Epithelial cell of esophagus (primary cell): Measurements from ENCODE around the gene ENTPD1.

Experiments used
- DNase-seq: peaks from one replicate; pipeline ENCODE4 v3.0.0; 2010; ENCODE audit warnings: low read depth
- H3K4me3 ChIP-seq: 2 replicates; pipeline ENCODE4 v1.5.1; 2011; ENCODE audit warnings: mild to moderate bottlenecking, low read length, control low read depth
- TF ChIP-seq, protein P1 (sequence below): IDR thresholded peaks from 2 replicates; pipeline ENCODE4 v1.5.1; 2011; ENCODE audit warnings: low read depth, mild to moderate bottlenecking, low read length, control low read depth, inconsistent platforms; ENCODE audit not compliant: insufficient read depth; ENCODE audit errors: missing control alignments

Gene ENTPD1

GRCh38 chr10:95818668-95819067 is 62.7 kb downstream of the ENTPD1 start:
- peak; percentile 73 for DNase-seq
- TF ChIP-seq, protein P1, sequence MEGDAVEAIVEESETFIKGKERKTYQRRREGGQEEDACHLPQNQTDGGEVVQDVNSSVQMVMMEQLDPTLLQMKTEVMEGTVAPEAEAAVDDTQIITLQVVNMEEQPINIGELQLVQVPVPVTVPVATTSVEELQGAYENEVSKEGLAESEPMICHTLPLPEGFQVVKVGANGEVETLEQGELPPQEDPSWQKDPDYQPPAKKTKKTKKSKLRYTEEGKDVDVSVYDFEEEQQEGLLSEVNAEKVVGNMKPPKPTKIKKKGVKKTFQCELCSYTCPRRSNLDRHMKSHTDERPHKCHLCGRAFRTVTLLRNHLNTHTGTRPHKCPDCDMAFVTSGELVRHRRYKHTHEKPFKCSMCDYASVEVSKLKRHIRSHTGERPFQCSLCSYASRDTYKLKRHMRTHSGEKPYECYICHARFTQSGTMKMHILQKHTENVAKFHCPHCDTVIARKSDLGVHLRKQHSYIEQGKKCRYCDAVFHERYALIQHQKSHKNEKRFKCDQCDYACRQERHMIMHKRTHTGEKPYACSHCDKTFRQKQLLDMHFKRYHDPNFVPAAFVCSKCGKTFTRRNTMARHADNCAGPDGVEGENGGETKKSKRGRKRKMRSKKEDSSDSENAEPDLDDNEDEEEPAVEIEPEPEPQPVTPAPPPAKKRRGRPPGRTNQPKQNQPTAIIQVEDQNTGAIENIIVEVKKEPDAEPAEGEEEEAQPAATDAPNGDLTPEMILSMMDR: no peak
- no peak overlapping the region for H3K4me3 ChIP-seq

DNA sequence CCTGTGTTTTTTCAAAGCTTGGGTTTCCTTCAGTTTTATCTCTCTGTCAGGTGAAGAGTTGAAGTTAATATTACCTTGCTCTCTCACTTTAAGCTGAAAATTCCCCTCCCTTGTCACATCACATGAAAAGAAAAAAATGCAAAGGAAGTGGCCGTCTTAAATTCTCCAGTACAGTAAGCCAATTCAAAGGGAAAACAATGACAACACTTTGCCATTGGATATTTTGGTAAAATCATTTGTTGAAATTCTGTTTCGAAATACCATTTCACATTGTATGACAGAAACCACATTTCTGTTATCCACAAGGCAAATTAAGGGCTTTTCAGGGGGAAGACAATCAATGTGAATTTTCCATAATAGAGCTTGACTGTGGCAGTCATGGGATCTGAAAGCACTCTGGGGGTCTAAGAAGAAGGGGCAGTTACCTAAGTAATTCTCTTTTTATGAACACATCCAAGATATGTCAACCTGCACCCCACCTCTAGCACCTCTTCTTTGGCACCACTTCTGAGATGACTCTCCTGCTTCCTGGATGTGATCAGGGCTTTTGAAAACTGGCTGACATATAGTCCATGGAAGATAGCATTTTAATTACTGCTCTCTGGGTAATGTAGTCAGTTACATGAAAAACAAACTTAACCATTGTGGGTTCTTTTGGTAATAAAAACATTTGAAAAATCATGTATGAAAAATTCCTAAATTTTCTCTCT is 63.8 kb downstream of the ENTPD1 start:
- no peak overlapping the region for H3K4me3 ChIP-seq
- no peak for DNase-seq
- TF ChIP-seq, protein P1: no peak

DNA sequence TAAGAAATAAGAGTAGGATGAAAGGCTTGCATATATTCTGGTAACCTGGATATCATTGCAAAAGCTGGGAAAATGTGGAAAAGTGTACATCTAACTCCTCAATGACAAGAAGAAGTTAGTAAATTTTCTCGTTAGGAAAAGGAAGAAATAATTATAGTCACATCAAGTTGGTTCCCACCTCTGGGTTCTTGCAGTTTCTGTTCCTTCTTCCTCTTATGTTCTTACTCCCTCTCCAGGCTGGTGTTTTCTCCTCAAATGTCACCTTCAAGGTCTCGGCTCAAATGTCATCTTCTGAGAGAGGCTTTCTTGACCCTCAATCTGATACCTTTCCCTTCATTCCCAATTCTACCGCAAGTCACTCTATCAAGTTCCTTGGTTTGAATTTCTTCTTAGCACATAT is 64.4 kb downstream of the ENTPD1 start:
- no peak overlapping the region for H3K4me3 ChIP-seq
- TF ChIP-seq, protein P1: no peak
- no peak for DNase-seq

- no peak overlapping the region for H3K4me3 ChIP-seq
- TF ChIP-seq, protein P1: no peak
- no peak for DNase-seq
Observed at GRCh38 chr10:95821720-95822119, 65.8 kb downstream of the ENTPD1 start.

- no peak overlapping the region for H3K4me3 ChIP-seq
- DNase-seq: no peak
- TF ChIP-seq, protein P1: no peak
Observed at GRCh38 chr10:95830044-95830443, 74.1 kb downstream of the ENTPD1 start.

DNA sequence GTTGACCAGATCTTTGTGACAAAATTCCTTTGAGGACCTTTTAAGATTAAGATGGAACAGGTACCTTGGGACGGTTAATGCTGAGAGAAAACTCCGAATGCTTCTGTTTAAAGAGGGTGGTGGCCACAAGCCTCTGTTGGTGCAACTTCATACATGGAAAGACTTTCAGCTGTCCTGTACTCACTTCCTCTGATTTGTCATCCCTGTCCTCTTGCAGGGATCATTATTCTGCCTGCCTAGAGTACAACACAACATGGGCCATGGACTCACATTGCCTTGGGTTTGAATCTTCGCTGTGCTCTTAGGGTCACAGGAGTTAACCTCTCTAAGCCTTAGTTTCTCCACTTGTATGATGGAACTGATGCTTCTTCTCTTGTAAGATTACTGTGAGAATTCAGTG is 75.1 kb downstream of the ENTPD1 start:
- H3K4me3 ChIP-seq: no peak overlapping the region
- DNase-seq: no peak

More for the DNA sequence above, 75.1 kb downstream of the ENTPD1 start:
- TF ChIP-seq, protein P1: no peak
